Ascending aorta (tissue), 2 donors: ENCODE measurements around the gene CHAF1B. TPM values are rescaled to one million over a fixed set of nuclear protein-coding genes. Genes with fewer than 3 reads are reported as not detected.

Experiments used
- DNase-seq, 2 donors: peaks; one replicate each; pipeline ENCODE4 v3.0.0-alpha.2; 2019; ENCODE audit warnings: low spot score in 2 of 2
- H3K27ac ChIP-seq, 2 donors: fragments of 200-600 bp; sonication (generic); one replicate each; pipeline ENCODE4 v1.5.1; 2016 to 2017; ENCODE audit warnings: mild to moderate bottlenecking in 1 of 2
- H3K27me3 ChIP-seq: fragments of 200-600 bp; sonication (generic); one replicate; pipeline ENCODE4 v1.5.1; 2017
- H3K36me3 ChIP-seq, 2 donors: fragments of 200-600 bp; sonication (generic); one replicate each; pipeline ENCODE4 v1.5.1; 2016
- H3K4me1 ChIP-seq, 2 donors: fragments of 200-600 bp; sonication (generic); one replicate each; pipeline ENCODE4 v1.5.1; 2016 to 2017; ENCODE audit warnings: mild to moderate bottlenecking in 1 of 2
- H3K4me3 ChIP-seq, 2 donors: fragments of 200-600 bp; sonication (generic); one replicate each; pipeline ENCODE4 v1.5.1; 2016 to 2017; ENCODE audit warnings: mild to moderate bottlenecking in 1 of 2
- H3K9me3 ChIP-seq, 2 donors: fragments of 200-600 bp; sonication (generic); one replicate each; pipeline ENCODE4 v1.5.1; 2016
- CTCF ChIP-seq, 3 experiments: fragments of 200-600 bp in 2 of 3; fragments of 450-650 bp in 1 of 3; sonication (generic) in 2 of 3; IDR thresholded peaks; one replicate each; pipeline ENCODE4 v1.5.1; 2016 to 2019; ENCODE audit warnings: antibody characterized with exemption in 3 of 3, mild to moderate bottlenecking in 1 of 3, moderate library complexity in 1 of 3
- intact Hi-C: fragments of 100-400 bp; cut with DNase I; formaldehyde crosslinking; loops from one replicate; pipeline ENCODE4 v1.15.1; 2023
- total RNA-seq: library from RNA; depleted of rRNA; stranded (reverse); fragments of >200 nt; gene quantifications from one replicate; pipeline ENCODE4 v1.1.0, GENCODE V29; 2016

CHAF1B gene
- total RNA-seq, 1 donor from 2014 or later, result 0.43 TPM

GRCh38 chr21:36359185-36359584, 26.0 kb upstream of the CHAF1B start:
- intact Hi-C loops, result no loop called here
- no peak for DNase-seq
- no peak overlapping the region for H3K4me3 ChIP-seq
- H3K27me3 ChIP-seq, result no peaks in the 10 kb centered on the region
- H3K4me1 ChIP-seq, result no peaks in the 10 kb centered on the region
- no peaks in the 10 kb centered on the region for H3K9me3 ChIP-seq
- H3K27ac ChIP-seq, result no peak overlapping the region
- no peak for TF ChIP-seq CTCF (IDR thresholded peaks at IDR 0.05)
- H3K36me3 ChIP-seq, result peaks cover 67 to 88% of the 10 kb centered on the region in 2 donors

GRCh38 chr21:36369064-36369685, 16.0 kb upstream of the CHAF1B start:
- Histone ChIP-seq H3K4me3 (no peak overlapping the region), H3K9me3 (no peaks in the 10 kb centered on the region), H3K27me3 (no peaks in the 10 kb centered on the region), H3K27ac (no peak overlapping the region), H3K4me1 (no peaks in the 10 kb centered on the region), H3K36me3 (peaks cover 82 to 97% of the 10 kb centered on the region in 2 donors)
- intact Hi-C loops, result no loop called here
- no peak for DNase-seq
- no peak for TF ChIP-seq CTCF (IDR thresholded peaks at IDR 0.05)

- Histone ChIP-seq H3K36me3 (peaks cover 46 to 63% of the 10 kb centered on the region in 2 donors), H3K4me1 (no peaks in the 10 kb centered on the region), H3K27ac (no peak overlapping the region), H3K9me3 (no peaks in the 10 kb centered on the region), H3K4me3 (no peak overlapping the region), H3K27me3 (no peaks in the 10 kb centered on the region)
- no peak for DNase-seq
- intact Hi-C loops, result no loop called here
- no peak for TF ChIP-seq CTCF (IDR thresholded peaks at IDR 0.05)
Measured at GRCh38 chr21:36375994-36376393, 9.2 kb upstream of the CHAF1B start.

- no peak for DNase-seq
- TF ChIP-seq CTCF (IDR thresholded peaks at IDR 0.05), result no peak
- Histone ChIP-seq H3K4me3 (no peak overlapping the region), H3K36me3 (peaks cover 33 to 48% of the 10 kb centered on the region in 2 donors), H3K27ac (no peak overlapping the region), H3K27me3 (no peaks in the 10 kb centered on the region), H3K9me3 (no peaks in the 10 kb centered on the region), H3K4me1 (no peaks in the 10 kb centered on the region)
- intact Hi-C loops, result no loop called here
Measured at GRCh38 chr21:36377391-36377842, 7.8 kb upstream of the CHAF1B start.

GRCh38 chr21:36379251-36379650, 5.9 kb upstream of the CHAF1B start:
- Histone ChIP-seq H3K27ac (no peak overlapping the region), H3K36me3 (peaks cover 18 to 30% of the 10 kb centered on the region in 2 donors), H3K4me1 (no peaks in the 10 kb centered on the region), H3K9me3 (no peaks in the 10 kb centered on the region), H3K4me3 (no peak overlapping the region), H3K27me3 (no peaks in the 10 kb centered on the region)
- TF ChIP-seq CTCF (IDR thresholded peaks at IDR 0.05), result no peak
- no peak for DNase-seq
- intact Hi-C loops, result no loop called here
